Prostate gland (tissue), 2 donors: Measurements from ENCODE around the gene CUL3. TPM values are rescaled to one million over a fixed set of nuclear protein-coding genes. Genes with fewer than 3 reads are reported as not detected.

Experiments
- DNase-seq: peaks from one replicate; pipeline ENCODE4 v3.0.0-alpha.2; 2019; ENCODE audit warnings: low spot score
- H3K27ac ChIP-seq, 2 donors: fragments of 200-600 bp; sonication (generic); 2 replicates each; pipeline ENCODE4 v1.5.1; 2017 to 2019
- H3K27me3 ChIP-seq: fragments of 200-600 bp; sonication (generic); replicated peaks from 2 replicates; pipeline ENCODE4 v1.5.1; 2019; ENCODE audit not compliant: insufficient read depth
- H3K36me3 ChIP-seq, 2 donors: fragments of 200-600 bp; sonication (generic); 1 replicate in 1 of 2; 2 replicates in 1 of 2; pipeline versions ENCODE4 v1.5.1 to v1.8.1; 2017 to 2019
- H3K4me1 ChIP-seq: fragments of 200-600 bp; sonication (generic); replicated peaks from 2 replicates; pipeline ENCODE4 v1.5.1; 2019
- H3K4me3 ChIP-seq, 2 donors: fragments of 200-600 bp; sonication (generic); 2 replicates each; pipeline ENCODE4 v1.5.1; 2017 to 2019
- H3K9me3 ChIP-seq: fragments of 200-600 bp; sonication (generic); 2 replicates; pipeline ENCODE4 v1.5.1; 2017
- POLR2A ChIP-seq: fragments of 450-650 bp; IDR thresholded peaks from one replicate; pipeline ENCODE4 v1.6.1; 2016; ENCODE audit warnings: antibody characterized with exemption, mild to moderate bottlenecking
- POLR2AphosphoS5 ChIP-seq: sonication (generic); formaldehyde crosslinking; IDR thresholded peaks from one replicate; pipeline ENCODE4 v1.6.1; 2017; ENCODE audit warnings: antibody characterized with exemption
- WGBS: methylation state at CpG from one replicate; pipeline ENCODE4 v1.1.5; 2018; 5-methylcytosine and 5-hydroxymethylcytosine counted together
- intact Hi-C: fragments of 100-400 bp; cut with DNase I; formaldehyde crosslinking; loops from one replicate; pipeline ENCODE4 v1.14.2; 2022
- total RNA-seq, 2 donors: library from RNA; depleted of rRNA; stranded (reverse); fragments of >200 nt; gene quantifications; one replicate each; pipeline ENCODE4 v1.1.0, GENCODE V29; 2016
- TF ChIP-seq, protein P1 (sequence below), 4 experiments: fragments of 200-600 bp in 2 of 4; fragments of 450-650 bp in 2 of 4; sonication (generic) in 2 of 4; IDR thresholded peaks; 1 replicate in 3 of 4; 2 replicates in 1 of 4; pipeline ENCODE4 v1.5.1; 2016 to 2019; ENCODE audit warnings: antibody characterized with exemption in 4 of 4, mild to moderate bottlenecking in 2 of 4, moderate library complexity in 2 of 4

CUL3 gene
- total RNA-seq, 2 donors from 2014 or later = 69.2 to 90.5 TPM

DNA sequence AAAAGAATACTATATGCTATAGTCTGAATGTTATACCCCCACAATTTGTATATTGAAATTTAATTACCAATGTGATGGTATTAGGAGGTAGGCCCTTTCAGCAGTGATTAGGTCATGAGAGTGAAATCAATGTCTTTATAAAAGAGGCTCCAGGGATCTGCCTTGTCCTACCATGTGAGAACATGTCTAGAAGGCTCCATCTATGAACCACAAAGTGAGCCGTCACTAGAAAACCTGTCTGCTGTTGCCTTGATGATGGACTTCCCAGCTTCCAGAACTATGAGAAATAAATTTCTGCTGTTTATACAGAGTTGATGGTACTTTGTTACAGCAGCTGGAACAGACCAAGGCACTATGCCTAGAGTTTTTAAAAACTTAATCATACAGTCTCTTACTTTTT lies 136.9 kb downstream of the CUL3 start:
- no peaks in the 10 kb centered on the region for H3K36me3 ChIP-seq
- no peaks in the 10 kb centered on the region for H3K9me3 ChIP-seq
- no peaks in the 10 kb centered on the region for H3K4me1 ChIP-seq
- H3K27ac ChIP-seq = no peak overlapping the region
- H3K27me3 ChIP-seq = no peaks in the 10 kb centered on the region
- intact Hi-C loops = loop anchor here (10.0 kb wide), 1 partner anchor 207 kb away; no protein-coding TSS in a partner anchor
- DNase-seq = no peak
- WGBS = 100% methylated on average over 1 of the region's 1 CpG
- H3K4me3 ChIP-seq = no peak overlapping the region
- TF ChIP-seq POLR2A = no peak
- TF ChIP-seq, protein P1, sequence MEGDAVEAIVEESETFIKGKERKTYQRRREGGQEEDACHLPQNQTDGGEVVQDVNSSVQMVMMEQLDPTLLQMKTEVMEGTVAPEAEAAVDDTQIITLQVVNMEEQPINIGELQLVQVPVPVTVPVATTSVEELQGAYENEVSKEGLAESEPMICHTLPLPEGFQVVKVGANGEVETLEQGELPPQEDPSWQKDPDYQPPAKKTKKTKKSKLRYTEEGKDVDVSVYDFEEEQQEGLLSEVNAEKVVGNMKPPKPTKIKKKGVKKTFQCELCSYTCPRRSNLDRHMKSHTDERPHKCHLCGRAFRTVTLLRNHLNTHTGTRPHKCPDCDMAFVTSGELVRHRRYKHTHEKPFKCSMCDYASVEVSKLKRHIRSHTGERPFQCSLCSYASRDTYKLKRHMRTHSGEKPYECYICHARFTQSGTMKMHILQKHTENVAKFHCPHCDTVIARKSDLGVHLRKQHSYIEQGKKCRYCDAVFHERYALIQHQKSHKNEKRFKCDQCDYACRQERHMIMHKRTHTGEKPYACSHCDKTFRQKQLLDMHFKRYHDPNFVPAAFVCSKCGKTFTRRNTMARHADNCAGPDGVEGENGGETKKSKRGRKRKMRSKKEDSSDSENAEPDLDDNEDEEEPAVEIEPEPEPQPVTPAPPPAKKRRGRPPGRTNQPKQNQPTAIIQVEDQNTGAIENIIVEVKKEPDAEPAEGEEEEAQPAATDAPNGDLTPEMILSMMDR (IDR thresholded peaks at IDR 0.05) = no peak

- DNase-seq = no peak
- Histone ChIP-seq H3K9me3 (no peaks in the 10 kb centered on the region), H3K27me3 (no peaks in the 10 kb centered on the region), H3K4me3 (no peak overlapping the region), H3K4me1 (no peaks in the 10 kb centered on the region), H3K27ac (no peak overlapping the region), H3K36me3 (no peaks in the 10 kb centered on the region)
- 100% methylated on average over 4 of the region's 4 CpGs for whole genome bisulfite sequencing
- TF ChIP-seq POLR2AphosphoS5 (no peak), POLR2A (no peak)
- TF ChIP-seq, protein P1 (IDR thresholded peaks at IDR 0.05) = no peak
- intact Hi-C loops = loop anchor here (10.0 kb wide), 1 partner anchor 210 kb away; no protein-coding TSS in a partner anchor
These were observed 140.4 kb downstream of the CUL3 start for GRCh38 chr2:224444783-224445182.

DNA sequence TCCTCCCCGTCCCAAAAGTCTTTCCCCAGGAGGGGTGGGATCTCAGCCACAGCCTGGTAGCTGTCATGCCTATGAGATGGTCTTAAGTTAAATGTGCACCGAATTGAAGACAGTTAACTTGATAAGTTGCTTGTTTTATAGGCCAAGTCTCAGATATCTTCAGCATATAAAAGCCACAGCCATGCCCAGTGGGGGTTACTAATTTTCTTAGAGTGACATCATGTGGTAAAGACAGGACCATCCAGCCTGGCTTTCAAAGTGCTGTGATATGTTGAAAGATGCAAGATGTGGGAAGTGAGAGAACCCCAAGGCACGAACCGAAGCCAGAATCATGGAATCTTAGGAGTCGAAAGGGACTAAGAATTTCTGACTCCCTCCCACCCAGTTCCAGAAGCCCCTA lies 141.1 kb downstream of the CUL3 start:
- no peak overlapping the region for H3K4me3 ChIP-seq
- H3K9me3 ChIP-seq = no peaks in the 10 kb centered on the region
- H3K27me3 ChIP-seq = no peaks in the 10 kb centered on the region
- H3K4me1 ChIP-seq = no peaks in the 10 kb centered on the region
- 86% methylated on average over 5 of the region's 5 CpGs for WGBS
- DNase-seq = no peak
- intact Hi-C loops = loop anchor here (10.0 kb wide), 1 partner anchor 211 kb away; no protein-coding TSS in a partner anchor
- H3K27ac ChIP-seq = no peak overlapping the region
- H3K36me3 ChIP-seq = no peaks in the 10 kb centered on the region
- no peak for TF ChIP-seq POLR2A
- TF ChIP-seq, protein P1 (IDR thresholded peaks at IDR 0.05) = no peak
- no peak for TF ChIP-seq POLR2AphosphoS5

GRCh38 chr2:224442071-224442967 lies 142.8 kb downstream of the CUL3 start:
- H3K4me1 ChIP-seq = no peaks in the 10 kb centered on the region
- H3K27me3 ChIP-seq = no peaks in the 10 kb centered on the region
- no peak for TF ChIP-seq POLR2AphosphoS5
- no peaks in the 10 kb centered on the region for H3K36me3 ChIP-seq
- WGBS = 10% methylated on average over 42 of the region's 82 CpGs
- H3K9me3 ChIP-seq = no peaks in the 10 kb centered on the region
- H3K27ac ChIP-seq = no peak overlapping the region
- intact Hi-C loops = loop anchor here (10.0 kb wide), 1 partner anchor 212 kb away; no protein-coding TSS in a partner anchor
- peak overlapping the region; percentile 29 to 32 for H3K4me3 ChIP-seq
- DNase-seq = no peak

DNA sequence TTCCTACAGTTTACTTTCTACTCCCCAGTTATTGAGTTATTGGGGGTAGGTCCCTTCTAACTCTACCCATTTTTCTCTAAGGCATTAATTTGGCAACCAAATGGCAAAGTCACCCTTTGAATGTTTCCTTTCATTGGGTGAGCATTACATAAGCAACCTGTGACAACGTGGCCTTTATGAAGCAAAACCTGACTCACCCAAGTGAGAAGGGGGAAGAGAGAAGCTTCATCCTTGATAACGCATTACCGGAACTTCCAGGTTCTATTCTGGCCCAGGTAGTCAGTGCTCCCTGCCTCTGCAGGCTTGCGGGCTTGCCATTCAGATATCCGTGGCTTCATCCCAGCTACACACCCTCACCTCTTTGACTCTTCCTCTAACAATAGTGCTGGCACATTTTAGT lies 144.2 kb downstream of the CUL3 start:
- 79% methylated on average over 5 of the region's 5 CpGs for WGBS
- Histone ChIP-seq H3K36me3 (no peaks in the 10 kb centered on the region), H3K4me3 (no peak overlapping the region), H3K27me3 (no peaks in the 10 kb centered on the region), H3K4me1 (no peaks in the 10 kb centered on the region), H3K27ac (no peak overlapping the region), H3K9me3 (no peaks in the 10 kb centered on the region)
- DNase-seq = no peak
- no peak for TF ChIP-seq POLR2A
- TF ChIP-seq, protein P1 (IDR thresholded peaks at IDR 0.05) = no peak
- intact Hi-C loops = loop anchor here (10.0 kb wide), 1 partner anchor 214 kb away; no protein-coding TSS in a partner anchor
